Adrenal gland (tissue), 5 donors: Measurements from ENCODE around the gene MKRN3.

Experiments used
- POLR2A ChIP-seq, 2 donors: fragments of 450-650 bp; IDR thresholded peaks; one replicate each; pipeline ENCODE4 v1.6.1; 2017; ENCODE audit warnings: antibody characterized with exemption in 2 of 2, mild to moderate bottlenecking in 2 of 2, moderate library complexity in 1 of 2
- TF ChIP-seq, protein P1 (sequence below), 6 experiments: fragments of 450-650 bp in 4 of 6; fragments of 200-600 bp in 2 of 6; sonication (generic) in 1 of 6; IDR thresholded peaks; 1 replicate in 5 of 6; 2 replicates in 1 of 6; pipeline versions ENCODE4 v1.5.1 to v1.8.0; 2016 to 2021; ENCODE audit warnings: antibody characterized with exemption in 6 of 6, mild to moderate bottlenecking in 2 of 6, moderate library complexity in 1 of 6
- donor health status: DM: no; HTN: no; CAD: no.

DNA sequence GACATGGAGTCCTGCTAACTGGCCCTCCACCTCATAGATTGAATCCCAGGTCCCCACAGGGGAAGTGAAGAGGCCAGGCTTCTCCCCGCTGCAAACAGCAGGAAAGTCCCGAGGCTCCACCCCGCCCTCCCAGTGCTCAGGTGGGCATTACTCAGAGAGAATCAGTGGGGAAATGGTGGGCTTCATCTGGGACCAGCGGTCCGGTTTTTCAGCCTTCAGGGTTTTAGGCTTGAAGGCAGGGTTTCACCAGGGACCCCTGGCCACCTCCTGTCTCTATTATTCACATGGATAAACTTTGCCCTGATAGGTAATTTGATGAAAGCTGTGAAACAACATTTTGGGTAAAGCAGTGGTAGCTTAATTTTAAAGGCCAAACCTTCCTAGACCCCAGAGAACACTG, 31.3 kb downstream of the MKRN3 start:
- TF ChIP-seq POLR2A (IDR thresholded peaks at IDR 0.05) = no peak
- TF ChIP-seq, protein P1, sequence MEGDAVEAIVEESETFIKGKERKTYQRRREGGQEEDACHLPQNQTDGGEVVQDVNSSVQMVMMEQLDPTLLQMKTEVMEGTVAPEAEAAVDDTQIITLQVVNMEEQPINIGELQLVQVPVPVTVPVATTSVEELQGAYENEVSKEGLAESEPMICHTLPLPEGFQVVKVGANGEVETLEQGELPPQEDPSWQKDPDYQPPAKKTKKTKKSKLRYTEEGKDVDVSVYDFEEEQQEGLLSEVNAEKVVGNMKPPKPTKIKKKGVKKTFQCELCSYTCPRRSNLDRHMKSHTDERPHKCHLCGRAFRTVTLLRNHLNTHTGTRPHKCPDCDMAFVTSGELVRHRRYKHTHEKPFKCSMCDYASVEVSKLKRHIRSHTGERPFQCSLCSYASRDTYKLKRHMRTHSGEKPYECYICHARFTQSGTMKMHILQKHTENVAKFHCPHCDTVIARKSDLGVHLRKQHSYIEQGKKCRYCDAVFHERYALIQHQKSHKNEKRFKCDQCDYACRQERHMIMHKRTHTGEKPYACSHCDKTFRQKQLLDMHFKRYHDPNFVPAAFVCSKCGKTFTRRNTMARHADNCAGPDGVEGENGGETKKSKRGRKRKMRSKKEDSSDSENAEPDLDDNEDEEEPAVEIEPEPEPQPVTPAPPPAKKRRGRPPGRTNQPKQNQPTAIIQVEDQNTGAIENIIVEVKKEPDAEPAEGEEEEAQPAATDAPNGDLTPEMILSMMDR (IDR thresholded peaks at IDR 0.05) = no peak
